ENCODE data around the gene SH3GLB1.

The SH3GLB1 gene

GRCh38 chr1:86739648-86740509 is 35.5 kb downstream of the SH3GLB1 start:
- no peak for DNase-seq

- DNase-seq: peak; percentile 29 to 31
Measured at GRCh38 chr1:86741947-86742572, 37.7 kb downstream of the SH3GLB1 start.

GRCh38 chr1:86747304-86747703 is 42.9 kb downstream of the SH3GLB1 start:
- no peak for DNase-seq

- no peak for DNase-seq
Measured at GRCh38 chr1:86748622-86749373, 44.4 kb downstream of the SH3GLB1 start.

GRCh38 chr1:86750076-86750475 is 45.7 kb downstream of the SH3GLB1 start:
- DNase-seq: no peak

- no peak for DNase-seq
Measured at GRCh38 chr1:86750530-86750929, 46.2 kb downstream of the SH3GLB1 start.

GRCh38 chr1:86751923-86752322 is 47.5 kb downstream of the SH3GLB1 start:
- DNase-seq: no peak

GRCh38 chr1:86753700-86754099 is 49.3 kb downstream of the SH3GLB1 start:
- DNase-seq: no peak

GRCh38 chr1:86754265-86754974 is 50.0 kb downstream of the SH3GLB1 start:
- no peak for DNase-seq

GRCh38 chr1:86756062-86756406 is 51.7 kb downstream of the SH3GLB1 start:
- no peak for DNase-seq

GRCh38 chr1:86757272-86757984 is 53.1 kb downstream of the SH3GLB1 start:
- no peak for DNase-seq

- no peak for DNase-seq
Measured at GRCh38 chr1:86758570-86758969, 54.2 kb downstream of the SH3GLB1 start.

- no peak for DNase-seq
Measured at GRCh38 chr1:86760199-86760598, 55.8 kb downstream of the SH3GLB1 start.

GRCh38 chr1:86762336-86762735 is 58.0 kb downstream of the SH3GLB1 start:
- DNase-seq: no peak

GRCh38 chr1:86764523-86764922 is 60.1 kb downstream of the SH3GLB1 start:
- no peak for DNase-seq

- no peak for DNase-seq
Measured at GRCh38 chr1:86765073-86765472, 60.7 kb downstream of the SH3GLB1 start.

- DNase-seq: no peak
Measured at GRCh38 chr1:86765674-86766073, 61.3 kb downstream of the SH3GLB1 start.

- no peak for DNase-seq
Measured at GRCh38 chr1:86768554-86768953, 64.2 kb downstream of the SH3GLB1 start.

- DNase-seq: no peak
Measured at GRCh38 chr1:86769065-86769464, 64.7 kb downstream of the SH3GLB1 start.

- no peak for DNase-seq
Measured at GRCh38 chr1:86773341-86774288, 69.2 kb downstream of the SH3GLB1 start.
